Astrocyte (in vitro differentiated cells and primary cell): ENCODE measurements around the gene TBC1D2B. TPM values are rescaled to one million over a fixed set of nuclear protein-coding genes. Genes with fewer than 3 reads are reported as not detected.
"Not testable (repeated sequence)": the region's sequence is repeated elsewhere in the genome, so short reads cannot be mapped to it uniquely, and the experiment has no call there.

ENCODE experiments used
- DNase-seq: peaks from one replicate; pipeline ENCODE4 v3.0.0-alpha.2; 2010; ENCODE audit warnings: low read depth
- FAIRE-seq: peaks from 2 replicates; lab custom pipeline; 2011; peaks lifted over from hg19 to GRCh38; lab: Jason Lieb, UNC
- H2AFZ ChIP-seq: 2 replicates; pipeline ENCODE4 v1.6.0; 2012; ENCODE audit warnings: low read depth, low read length, inconsistent platforms
- H3K27ac ChIP-seq: 2 replicates; pipeline ENCODE4 v1.5.1; 2011; ENCODE audit warnings: low read depth, low read length, inconsistent platforms
- H3K27me3 ChIP-seq: 2 replicates; pipeline ENCODE4 v1.6.0; 2011; ENCODE audit warnings: low read length, inconsistent platforms; ENCODE audit not compliant: insufficient read depth
- H3K36me3 ChIP-seq: 2 replicates; pipeline ENCODE4 v1.5.1; 2011; ENCODE audit warnings: low read length, inconsistent platforms; ENCODE audit not compliant: insufficient read depth
- H3K4me1 ChIP-seq: 2 replicates; pipeline ENCODE4 v1.5.1; 2011; ENCODE audit warnings: low read length, inconsistent platforms; ENCODE audit not compliant: insufficient read depth
- H3K4me2 ChIP-seq: 2 replicates; pipeline ENCODE4 v1.6.0; 2012; ENCODE audit warnings: low read length, inconsistent platforms
- H3K4me3 ChIP-seq: 2 replicates; pipeline ENCODE4 v1.5.1; 2011; ENCODE audit warnings: low read depth, mild to moderate bottlenecking, low read length, inconsistent platforms; ENCODE audit not compliant: insufficient read depth
- H3K79me2 ChIP-seq: 2 replicates; pipeline ENCODE4 v1.6.0; 2012; ENCODE audit warnings: mild to moderate bottlenecking, low read length, inconsistent platforms; ENCODE audit not compliant: insufficient read depth
- H3K9ac ChIP-seq: 2 replicates; pipeline ENCODE4 v1.6.0; 2012; ENCODE audit warnings: mild to moderate bottlenecking, low read length, inconsistent platforms
- H3K9me3 ChIP-seq: 2 replicates; pipeline ENCODE4 v1.5.1; 2012; ENCODE audit warnings: low read depth, mild to moderate bottlenecking, low read length, inconsistent platforms; ENCODE audit not compliant: insufficient read depth
- H4K20me1 ChIP-seq: 2 replicates; pipeline ENCODE4 v1.6.0; 2012; ENCODE audit warnings: low read length, inconsistent platforms; ENCODE audit not compliant: insufficient read depth
- H3K27ac Mint-ChIP-seq: one replicate; pipeline ENCODE4 v1.8.0; 2021; ENCODE audit warnings: mild to moderate bottlenecking, mixed read lengths; ENCODE audit not compliant: unreplicated experiment
- H3K27me3 Mint-ChIP-seq: one replicate; pipeline ENCODE4 v1.8.0; 2021; ENCODE audit warnings: low read depth, mixed read lengths; ENCODE audit not compliant: unreplicated experiment
- H3K36me3 Mint-ChIP-seq: one replicate; pipeline ENCODE4 v1.8.0; 2021; ENCODE audit warnings: low read depth, mixed read lengths; ENCODE audit not compliant: unreplicated experiment
- H3K4me1 Mint-ChIP-seq: one replicate; pipeline ENCODE4 v1.8.0; 2021; ENCODE audit warnings: low read depth, mixed read lengths; ENCODE audit not compliant: unreplicated experiment
- H3K4me3 Mint-ChIP-seq: one replicate; pipeline ENCODE4 v1.8.0; 2021; ENCODE audit warnings: mild to moderate bottlenecking, moderate library complexity, mixed read lengths; ENCODE audit not compliant: unreplicated experiment
- H3K9me3 Mint-ChIP-seq: one replicate; pipeline ENCODE4 v1.8.0; 2021; ENCODE audit warnings: mild to moderate bottlenecking, mixed read lengths; ENCODE audit not compliant: unreplicated experiment
- EZH2 ChIP-seq: IDR thresholded peaks from 2 replicates; pipeline ENCODE4 v1.6.1; 2012; ENCODE audit warnings: mild to moderate bottlenecking, low read length, inconsistent platforms; ENCODE audit not compliant: insufficient read depth
- total RNA-seq: library from RNA; stranded (reverse); gene quantifications from 2 replicates; pipeline ENCODE4 v1.2.1, GENCODE V29; 2021
- TF ChIP-seq, protein P1 (sequence below): IDR thresholded peaks from 2 replicates; pipeline ENCODE4 v1.5.1; 2011; ENCODE audit warnings: low read depth, mild to moderate bottlenecking, inconsistent platforms, low read length, moderate library complexity; ENCODE audit not compliant: insufficient read depth

The TBC1D2B gene
- total RNA-seq, 1 donor from 2014 or later: 21.3 TPM

DNA sequence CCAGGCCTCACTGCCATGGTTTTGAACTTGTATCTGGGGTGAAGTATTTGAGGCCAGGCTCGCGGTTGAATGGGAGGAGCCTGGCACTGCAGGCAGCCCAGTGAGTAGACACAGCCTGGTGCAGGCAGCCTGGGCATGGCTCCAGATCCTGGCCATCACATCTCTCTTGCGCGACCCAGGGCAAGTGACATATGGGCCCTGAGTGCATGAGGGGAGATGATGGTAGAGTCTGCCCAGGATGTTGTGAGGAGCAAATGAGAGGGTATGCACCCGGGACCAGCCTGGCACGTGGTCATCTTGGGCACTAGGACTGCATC lies 103.5 kb downstream of the TBC1D2B start:
- H3K36me3 Mint-ChIP-seq: no peaks in the 10 kb centered on the region
- no peaks in the 10 kb centered on the region for H3K36me3 ChIP-seq
- no peak overlapping the region for H3K9ac ChIP-seq
- H3K9me3 ChIP-seq: no peaks in the 10 kb centered on the region
- peak; percentile 41 for DNase-seq
- H3K4me1 ChIP-seq: no peaks in the 10 kb centered on the region
- no peak overlapping the region for H3K4me3 Mint-ChIP-seq
- H3K4me3 ChIP-seq: no peak overlapping the region
- H3K27me3 ChIP-seq: no peaks in the 10 kb centered on the region
- H4K20me1 ChIP-seq: no peaks in the 10 kb centered on the region
- H3K27ac Mint-ChIP-seq: no peak overlapping the region
- H3K4me2 ChIP-seq: no peak overlapping the region
- H3K27ac ChIP-seq: no peak overlapping the region
- no peak for TF ChIP-seq EZH2
- TF ChIP-seq, protein P1, sequence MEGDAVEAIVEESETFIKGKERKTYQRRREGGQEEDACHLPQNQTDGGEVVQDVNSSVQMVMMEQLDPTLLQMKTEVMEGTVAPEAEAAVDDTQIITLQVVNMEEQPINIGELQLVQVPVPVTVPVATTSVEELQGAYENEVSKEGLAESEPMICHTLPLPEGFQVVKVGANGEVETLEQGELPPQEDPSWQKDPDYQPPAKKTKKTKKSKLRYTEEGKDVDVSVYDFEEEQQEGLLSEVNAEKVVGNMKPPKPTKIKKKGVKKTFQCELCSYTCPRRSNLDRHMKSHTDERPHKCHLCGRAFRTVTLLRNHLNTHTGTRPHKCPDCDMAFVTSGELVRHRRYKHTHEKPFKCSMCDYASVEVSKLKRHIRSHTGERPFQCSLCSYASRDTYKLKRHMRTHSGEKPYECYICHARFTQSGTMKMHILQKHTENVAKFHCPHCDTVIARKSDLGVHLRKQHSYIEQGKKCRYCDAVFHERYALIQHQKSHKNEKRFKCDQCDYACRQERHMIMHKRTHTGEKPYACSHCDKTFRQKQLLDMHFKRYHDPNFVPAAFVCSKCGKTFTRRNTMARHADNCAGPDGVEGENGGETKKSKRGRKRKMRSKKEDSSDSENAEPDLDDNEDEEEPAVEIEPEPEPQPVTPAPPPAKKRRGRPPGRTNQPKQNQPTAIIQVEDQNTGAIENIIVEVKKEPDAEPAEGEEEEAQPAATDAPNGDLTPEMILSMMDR: no peak
- peaks cover 13% of the 10 kb centered on the region for H3K27me3 Mint-ChIP-seq
- H3K9me3 Mint-ChIP-seq: no peaks in the 10 kb centered on the region
- H3K79me2 ChIP-seq: no peaks in the 10 kb centered on the region
- peaks cover 4% of the 10 kb centered on the region for H3K4me1 Mint-ChIP-seq
- H2AFZ ChIP-seq: no peak overlapping the region
- no peak for FAIRE-seq

DNA sequence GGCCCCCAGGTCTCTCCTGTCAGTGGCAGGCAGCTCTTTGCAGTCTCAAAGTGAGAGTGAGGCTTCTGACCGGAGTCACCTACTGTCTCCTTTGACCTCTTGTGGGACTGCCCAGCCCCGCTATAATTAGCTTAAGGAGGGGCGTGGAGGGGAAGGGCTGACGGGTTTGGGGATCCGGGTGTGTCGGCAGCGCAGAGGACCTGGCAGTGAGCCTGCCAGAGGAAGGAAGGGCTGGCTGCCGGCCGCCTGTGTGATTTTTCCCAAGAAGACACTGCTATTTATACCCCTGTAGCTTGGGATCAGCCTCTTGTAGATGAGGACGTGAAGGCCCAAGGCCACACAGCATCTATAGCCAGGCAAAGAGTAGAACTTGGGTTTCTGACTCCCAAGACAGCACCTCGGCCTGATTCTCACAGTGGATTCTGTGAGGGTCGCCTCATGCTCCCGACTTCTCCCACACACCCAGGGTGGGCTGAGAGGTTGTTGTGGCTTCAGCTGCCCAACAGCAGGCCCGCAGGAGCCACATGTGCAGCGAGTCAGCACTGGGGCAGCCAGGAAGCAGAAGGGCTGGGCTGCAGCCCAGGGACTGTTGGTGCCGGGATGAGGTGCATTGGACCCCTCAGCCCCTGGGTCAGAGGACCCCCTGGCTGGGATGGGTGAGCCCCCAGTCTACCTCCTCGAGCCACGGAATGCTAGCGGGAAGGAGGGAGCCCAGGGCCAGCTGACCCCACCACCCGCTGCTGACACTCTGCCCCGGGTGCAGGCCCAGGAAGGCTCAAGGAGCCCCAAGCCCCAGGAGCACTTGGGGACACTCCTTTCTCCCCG lies 104.0 kb downstream of the TBC1D2B start:
- not testable (repeated sequence) for H3K27me3 ChIP-seq, H3K4me1 ChIP-seq, H3K4me1 Mint-ChIP-seq, H3K36me3 Mint-ChIP-seq, H3K9me3 Mint-ChIP-seq, H3K36me3 ChIP-seq, H3K4me3 ChIP-seq, H3K4me2 ChIP-seq, H3K4me3 Mint-ChIP-seq, H2AFZ ChIP-seq, H3K9ac ChIP-seq, FAIRE-seq, H4K20me1 ChIP-seq, H3K27ac Mint-ChIP-seq, H3K27ac ChIP-seq, H3K79me2 ChIP-seq, H3K9me3 ChIP-seq, DNase-seq
- peaks cover 13% of the 10 kb centered on the region for H3K27me3 Mint-ChIP-seq

DNA sequence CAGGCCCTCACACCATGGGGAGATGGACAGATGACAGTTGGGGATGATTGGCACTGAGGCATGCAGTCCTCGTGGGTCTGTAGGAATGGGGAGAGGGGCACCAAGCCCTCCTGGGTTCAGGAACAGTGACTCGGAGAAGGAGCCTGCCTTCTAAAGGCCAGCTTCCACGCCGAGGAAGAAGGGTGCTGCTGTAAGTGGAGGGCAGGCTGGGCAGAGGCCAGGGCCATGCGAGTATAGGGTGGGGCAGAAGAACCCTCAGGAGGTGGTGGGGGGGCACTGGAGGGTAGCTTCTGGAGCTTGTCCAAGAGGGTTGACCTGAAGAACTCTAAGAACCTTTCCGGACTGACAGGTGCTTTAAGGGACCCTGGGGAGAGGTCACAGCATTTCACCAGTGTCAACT lies 104.8 kb downstream of the TBC1D2B start:
- H3K4me1 ChIP-seq, H3K36me3 ChIP-seq, H3K27ac Mint-ChIP-seq, H3K4me3 ChIP-seq, FAIRE-seq, H2AFZ ChIP-seq, H3K4me2 ChIP-seq, H3K4me1 Mint-ChIP-seq, H3K9me3 ChIP-seq, H3K27me3 ChIP-seq, DNase-seq, H4K20me1 ChIP-seq, H3K9ac ChIP-seq, H3K9me3 Mint-ChIP-seq, H3K27ac ChIP-seq, H3K36me3 Mint-ChIP-seq, H3K4me3 Mint-ChIP-seq, H3K79me2 ChIP-seq: not testable (repeated sequence)
- peaks cover 13% of the 10 kb centered on the region for H3K27me3 Mint-ChIP-seq

DNA sequence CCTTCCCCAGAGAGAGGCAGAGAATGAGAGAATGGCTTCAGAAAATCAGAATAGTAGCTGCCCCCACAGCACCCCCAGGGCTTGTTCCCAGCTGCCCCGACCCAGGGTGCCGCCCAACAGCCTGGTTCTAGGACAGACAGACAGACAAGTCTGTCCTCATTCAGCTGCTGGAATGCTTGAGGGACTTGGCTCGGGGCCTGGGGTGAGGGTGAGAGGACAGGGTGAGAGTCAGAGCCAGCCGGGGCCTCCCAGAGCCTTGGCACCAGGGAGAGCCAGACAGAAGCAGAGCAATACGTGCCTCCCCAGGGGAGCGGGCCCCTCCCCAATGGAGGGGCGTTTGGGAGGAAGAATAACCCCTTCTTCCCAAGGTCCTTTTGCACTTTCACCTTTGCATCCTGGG lies 105.6 kb downstream of the TBC1D2B start:
- not testable (repeated sequence) for H3K4me1 Mint-ChIP-seq, H3K4me3 ChIP-seq, H3K9me3 Mint-ChIP-seq, H3K36me3 ChIP-seq, H3K4me1 ChIP-seq, H3K27ac ChIP-seq, H3K4me2 ChIP-seq, DNase-seq, FAIRE-seq, H4K20me1 ChIP-seq, H3K27me3 ChIP-seq, H3K9me3 ChIP-seq, H3K79me2 ChIP-seq, H3K36me3 Mint-ChIP-seq, H3K9ac ChIP-seq, H3K27me3 Mint-ChIP-seq, H3K4me3 Mint-ChIP-seq, H3K27ac Mint-ChIP-seq, H2AFZ ChIP-seq

DNA sequence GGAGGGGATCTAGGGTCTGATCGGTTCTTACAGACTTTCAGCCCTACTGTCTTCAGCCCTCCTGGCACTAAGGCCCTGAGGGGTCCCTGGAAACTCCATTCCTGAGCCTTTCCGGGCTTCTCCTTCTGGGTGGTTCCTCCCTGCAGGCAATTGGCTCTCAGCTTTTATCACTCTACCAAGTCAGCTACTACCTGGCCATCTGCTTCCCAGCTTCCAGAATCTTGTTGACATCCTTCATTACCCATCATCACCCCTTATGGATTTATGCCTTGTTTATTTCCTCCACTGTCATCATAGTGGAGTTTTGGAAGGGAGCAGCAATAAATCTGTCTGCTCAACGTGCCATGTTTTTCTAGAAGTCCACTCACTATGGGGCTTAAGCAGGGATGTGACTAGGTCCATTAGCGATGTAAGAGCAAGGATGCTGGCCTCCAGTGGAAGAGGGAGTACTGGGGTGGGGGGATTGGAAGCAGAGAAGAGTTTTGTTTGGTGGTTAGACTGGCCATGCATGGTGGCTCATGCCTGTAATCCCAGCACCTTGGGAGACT lies 106.6 kb downstream of the TBC1D2B start:
- not testable (repeated sequence) for H3K9me3 Mint-ChIP-seq, FAIRE-seq, H3K4me1 Mint-ChIP-seq, H3K27ac Mint-ChIP-seq, H3K27me3 ChIP-seq, DNase-seq, H3K9ac ChIP-seq, H3K36me3 ChIP-seq, H3K4me2 ChIP-seq, H3K79me2 ChIP-seq, H3K4me3 Mint-ChIP-seq, H3K4me1 ChIP-seq, H4K20me1 ChIP-seq, H3K9me3 ChIP-seq, H3K36me3 Mint-ChIP-seq, H3K27ac ChIP-seq, H2AFZ ChIP-seq, H3K4me3 ChIP-seq, H3K27me3 Mint-ChIP-seq
